ENCODE results near the gene RIMBP2.

GRCh38 chr12:130486891-130487416, 229.1 kb downstream of the RIMBP2 start:
- TF ChIP-seq GATA2 (IDR thresholded peaks at IDR 0.05; ENCODE audit: low read depth, low read length), result no peak
- no peak for TF ChIP-seq GATA3 (IDR thresholded peaks at IDR 0.05; ENCODE audit: low read depth, low read length)

All from SH-SY5Y (cell line).